NCI-H1048 (cell line): Measurements from ENCODE around the gene AMHR2.
"Not testable (repeated sequence)": the region's sequence is repeated elsewhere in the genome, so short reads cannot be mapped to it uniquely, and the experiment has no call there.

Experiments
- DNase-seq: peaks from one replicate; lab custom pipeline; 2025; lab: John Stamatoyannopoulos, UW

Gene AMHR2

DNA sequence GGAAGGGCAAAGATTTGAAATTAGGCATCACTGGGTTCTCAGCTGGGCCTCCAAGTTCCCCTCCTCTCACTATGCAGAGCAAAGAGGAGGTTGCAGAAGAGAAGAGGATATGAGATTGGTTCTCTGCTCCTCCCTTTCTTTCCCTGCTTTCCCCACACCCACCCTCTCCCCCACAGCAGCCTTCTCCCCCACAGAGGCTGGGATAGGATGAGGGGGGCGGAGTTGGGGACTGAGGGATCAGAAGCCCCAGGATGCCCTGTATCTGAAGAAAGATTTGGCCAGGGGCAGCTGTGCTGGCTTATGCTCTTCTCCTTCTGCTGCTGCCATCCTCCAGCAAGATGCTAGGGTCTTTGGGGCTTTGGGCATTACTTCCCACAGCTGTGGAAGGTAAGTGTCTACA is at the start of gene AMHR2:
AMHR2 (plus strand) TSS at position 259 of the 400 bp plus-strand sequence; CDS start at position 339, 80 bp downstream.
- DNase-seq, result no peak

DNA sequence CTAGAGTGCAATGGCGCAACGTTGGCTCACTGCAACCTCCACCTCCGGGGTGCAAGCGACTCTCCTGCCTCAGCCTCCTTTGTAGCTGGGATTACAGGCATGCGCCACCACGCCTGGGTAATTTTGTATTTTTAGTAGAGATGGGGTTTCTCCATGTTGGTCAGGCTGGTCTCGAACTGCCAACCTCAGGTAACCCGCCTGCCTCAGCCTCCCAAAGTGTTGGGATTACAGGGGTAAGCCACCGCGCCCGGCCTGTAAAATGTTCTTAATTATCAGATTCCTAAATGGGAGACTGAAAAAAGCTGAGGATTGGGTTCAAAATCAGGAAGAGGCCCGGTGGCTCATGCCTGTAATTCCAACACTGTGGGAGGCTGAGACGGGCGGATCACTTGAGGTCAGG is 49.4 kb upstream of the AMHR2 start:
- not testable (repeated sequence) for DNase-seq

GRCh38 chr12:53376747-53377146 is 46.9 kb upstream of the AMHR2 start:
- no peak for DNase-seq

- no peak for DNase-seq
Observed at GRCh38 chr12:53378222-53378621, 45.4 kb upstream of the AMHR2 start.

- DNase-seq, result no peak
Observed at GRCh38 chr12:53378724-53379388, 44.8 kb upstream of the AMHR2 start.

DNA sequence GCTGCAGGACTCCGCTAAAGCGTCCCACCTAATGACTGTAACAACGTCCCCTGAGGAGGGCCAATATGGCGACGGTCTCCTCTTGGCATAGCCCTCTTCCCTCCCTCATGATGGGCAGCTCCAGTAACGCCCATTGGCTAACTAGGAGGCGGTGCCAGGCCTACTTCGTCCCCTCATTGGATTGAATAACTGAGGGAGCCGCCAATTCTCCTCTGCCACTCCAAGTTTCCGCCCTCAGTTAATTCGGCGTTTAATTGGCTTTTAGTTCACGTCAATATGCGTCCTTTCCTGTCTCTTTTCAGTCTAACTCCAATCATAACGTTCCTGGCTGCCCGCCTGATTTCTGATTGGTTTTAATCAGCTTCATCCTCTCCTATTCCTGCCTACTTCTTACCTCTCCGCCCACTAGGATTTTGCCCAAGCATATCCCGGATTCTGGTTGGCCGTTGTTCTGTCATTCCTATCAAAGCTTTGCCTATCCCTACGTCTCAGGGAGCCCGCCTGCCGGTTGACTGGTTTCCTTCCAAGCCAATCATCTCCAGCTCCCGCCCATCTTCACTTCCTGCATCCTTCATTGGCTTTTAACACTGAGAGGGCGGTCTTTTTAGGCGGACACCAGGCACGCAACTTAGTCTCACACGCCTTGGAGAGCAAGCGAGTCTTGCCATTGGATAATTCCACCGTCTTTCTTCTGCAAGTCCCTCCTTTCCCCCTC is 44.1 kb upstream of the AMHR2 start:
- peak; percentile 99 for DNase-seq

DNA sequence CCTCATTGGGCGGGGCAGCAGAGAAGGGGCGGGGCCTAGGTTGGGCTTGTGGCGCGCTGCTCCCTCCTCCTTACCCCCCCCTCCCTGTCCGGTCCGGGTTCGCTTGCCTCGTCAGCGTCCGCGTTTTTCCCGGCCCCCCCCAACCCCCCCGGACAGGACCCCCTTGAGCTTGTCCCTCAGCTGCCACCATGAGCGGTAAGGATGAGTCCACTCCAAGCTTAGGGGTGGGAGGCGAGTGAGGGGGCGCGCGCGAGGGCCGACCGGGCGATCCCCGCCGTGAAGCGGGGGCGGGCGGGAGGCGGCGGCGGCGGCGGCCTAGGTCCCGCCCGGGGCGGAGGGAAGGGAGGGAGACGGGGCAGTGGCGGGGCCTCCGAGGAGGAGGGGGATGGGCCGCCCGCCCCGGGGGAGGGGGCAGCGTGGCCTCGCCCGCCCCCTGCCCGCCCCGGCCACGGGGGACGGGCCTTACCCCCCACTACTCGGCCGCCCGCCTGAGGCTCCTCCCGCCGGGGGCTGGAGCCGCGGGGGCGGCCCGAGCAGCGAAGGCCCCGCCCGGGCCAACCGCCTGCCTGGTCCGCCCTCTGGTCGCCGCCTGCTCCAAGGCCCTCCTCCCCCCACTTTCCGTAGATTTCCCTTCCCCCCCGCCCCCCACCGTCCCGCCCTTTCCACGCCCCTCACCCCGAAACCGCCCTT is 43.4 kb upstream of the AMHR2 start, which contains the start of gene SP1:
SP1 (plus strand) TSS at position 73 of the 690 bp plus-strand sequence; CDS start at position 189, 116 bp downstream.
- DNase-seq, result peak; percentile 72

GRCh38 chr12:53380794-53381730 is 42.6 kb upstream of the AMHR2 start:
- no peak for DNase-seq

GRCh38 chr12:53381731-53382630 is 41.7 kb upstream of the AMHR2 start:
- no peak for DNase-seq

- no peak for DNase-seq
Observed at GRCh38 chr12:53383258-53383657, 40.4 kb upstream of the AMHR2 start.

GRCh38 chr12:53386381-53386780 is 37.3 kb upstream of the AMHR2 start:
- DNase-seq, result not testable (repeated sequence)

DNA sequence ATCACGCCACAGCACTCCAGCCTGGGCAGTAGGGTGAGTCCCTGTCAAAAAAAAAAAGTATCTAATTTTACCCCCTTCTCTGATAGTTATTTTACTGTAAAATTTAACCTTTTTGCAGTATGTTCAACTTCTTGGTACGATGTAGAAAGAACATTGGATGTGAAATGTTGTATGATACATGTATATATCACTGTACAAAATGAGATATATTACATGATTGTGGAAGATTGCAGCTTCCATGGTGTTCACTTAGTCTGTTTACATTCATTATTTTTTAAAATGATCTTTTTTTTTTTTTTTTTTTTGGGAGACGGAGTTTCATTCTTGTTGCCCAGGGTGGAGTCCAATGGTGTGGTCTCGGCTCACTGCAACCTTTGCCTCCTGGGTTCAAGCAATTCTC is 34.7 kb upstream of the AMHR2 start:
- no peak for DNase-seq

GRCh38 chr12:53389702-53390101 is 34.0 kb upstream of the AMHR2 start:
- DNase-seq, result no peak

DNA sequence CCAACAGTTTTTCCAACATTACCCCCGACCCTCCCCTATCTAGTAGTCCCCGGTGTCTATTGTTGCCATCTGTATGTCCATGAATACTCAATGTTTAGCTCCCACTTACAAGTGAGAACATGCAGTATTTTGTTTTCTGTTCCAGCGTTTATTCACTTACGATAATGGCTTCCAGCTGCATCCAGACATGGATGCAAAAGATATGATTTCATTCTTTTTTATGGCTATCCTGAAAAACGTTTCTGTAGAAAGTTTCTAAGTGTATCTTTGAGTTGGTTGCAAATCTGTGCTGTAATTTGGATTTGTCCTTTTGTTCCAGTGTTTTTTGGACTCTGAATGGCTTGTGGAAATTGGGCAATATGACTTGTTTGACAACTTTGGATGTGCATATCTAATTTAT is 31.9 kb upstream of the AMHR2 start:
- DNase-seq, result no peak

- DNase-seq, result no peak
Observed at GRCh38 chr12:53399896-53400295, 23.8 kb upstream of the AMHR2 start.

DNA sequence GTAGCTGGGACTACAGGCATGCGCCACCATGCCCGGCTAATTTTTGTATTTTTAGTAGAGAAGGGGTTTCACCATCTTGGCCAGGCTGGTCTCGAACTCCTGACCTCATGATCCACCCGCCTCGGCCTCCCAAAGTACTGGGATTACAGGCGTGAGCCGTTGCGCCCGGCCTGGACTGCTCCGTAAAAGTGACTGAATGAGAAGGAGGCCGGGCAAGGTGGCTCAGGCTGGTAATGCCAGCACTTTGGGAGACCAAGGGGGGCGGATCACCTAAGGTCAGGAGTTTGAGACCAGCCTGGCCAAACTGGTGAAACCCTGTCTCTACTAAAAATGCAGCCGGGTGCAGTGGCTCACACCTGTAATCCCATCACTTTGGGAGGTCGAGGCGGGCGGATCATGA is 21.3 kb upstream of the AMHR2 start:
- not testable (repeated sequence) for DNase-seq

- DNase-seq, result no peak
Observed at GRCh38 chr12:53402871-53403270, 20.8 kb upstream of the AMHR2 start.

DNA sequence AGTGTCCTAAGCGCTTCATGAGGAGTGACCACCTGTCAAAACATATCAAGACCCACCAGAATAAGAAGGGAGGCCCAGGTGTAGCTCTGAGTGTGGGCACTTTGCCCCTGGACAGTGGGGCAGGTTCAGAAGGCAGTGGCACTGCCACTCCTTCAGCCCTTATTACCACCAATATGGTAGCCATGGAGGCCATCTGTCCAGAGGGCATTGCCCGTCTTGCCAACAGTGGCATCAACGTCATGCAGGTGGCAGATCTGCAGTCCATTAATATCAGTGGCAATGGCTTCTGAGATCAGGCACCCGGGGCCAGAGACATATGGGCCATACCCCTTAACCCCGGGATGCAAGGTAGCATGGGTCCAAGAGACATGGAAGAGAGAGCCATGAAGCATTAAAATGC is 12.7 kb upstream of the AMHR2 start:
- no peak for DNase-seq

GRCh38 chr12:53413485-53414204 is 10.0 kb upstream of the AMHR2 start:
- no peak for DNase-seq
